HG03342 (cell line): ENCODE data around the gene TAAR6.
"Not testable (repeated sequence)": the region's sequence is repeated elsewhere in the genome, so short reads cannot be mapped to it uniquely, and the experiment has no call there.

Experiments
- ATAC-seq: cut with Tn5 transposase; IDR thresholded peaks from one replicate; pipeline ENCODE4 v1.9.1; 2021; ENCODE audit warnings: mild to moderate bottlenecking, moderate library complexity; ENCODE audit not compliant: unreplicated experiment

The TAAR6 gene

DNA sequence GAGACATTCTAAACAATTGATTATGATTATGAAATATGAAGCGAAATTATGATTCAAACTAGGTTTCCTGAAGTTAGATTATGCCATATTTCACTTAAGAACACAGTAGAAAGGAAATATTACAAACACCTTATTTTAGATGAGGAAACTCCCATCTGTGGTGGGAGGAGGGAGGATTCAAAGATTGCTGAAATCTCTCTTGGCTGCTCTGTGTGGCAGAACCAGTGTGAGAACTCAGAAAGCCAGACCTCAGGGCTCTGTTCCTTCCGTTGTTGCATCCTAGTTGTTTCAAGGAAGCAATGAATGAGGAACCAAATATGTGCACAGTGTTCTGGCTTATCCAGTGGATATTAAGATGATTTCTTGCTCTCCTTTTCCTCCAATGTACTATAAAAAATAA, 17.3 kb downstream of the TAAR6 start:
- no peak for ATAC-seq

DNA sequence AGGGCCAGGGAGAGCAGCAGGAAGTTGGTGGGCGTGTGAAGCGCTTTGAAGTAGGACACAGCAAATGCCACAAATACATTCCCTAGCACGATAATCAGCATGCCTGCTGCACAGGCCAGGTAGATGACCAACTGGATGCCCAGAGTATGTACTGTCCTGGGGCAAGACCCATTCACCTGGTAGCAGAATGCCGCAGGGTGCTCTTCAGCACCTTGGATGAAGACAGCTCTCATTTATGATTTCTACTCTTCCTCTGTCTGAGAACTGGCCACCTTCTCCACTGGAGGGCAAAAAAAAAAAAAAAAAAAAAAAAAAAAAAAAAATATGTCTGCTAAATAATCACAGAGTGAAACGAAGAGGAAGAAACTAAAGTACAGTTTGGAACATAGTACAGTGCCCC, 19.3 kb downstream of the TAAR6 start, which contains the start of gene TAAR5:
TAAR5 (minus strand) TSS at position 288 of the 400 bp plus-strand sequence; CDS start at position 233, 55 bp downstream.
- ATAC-seq, result no peak

DNA sequence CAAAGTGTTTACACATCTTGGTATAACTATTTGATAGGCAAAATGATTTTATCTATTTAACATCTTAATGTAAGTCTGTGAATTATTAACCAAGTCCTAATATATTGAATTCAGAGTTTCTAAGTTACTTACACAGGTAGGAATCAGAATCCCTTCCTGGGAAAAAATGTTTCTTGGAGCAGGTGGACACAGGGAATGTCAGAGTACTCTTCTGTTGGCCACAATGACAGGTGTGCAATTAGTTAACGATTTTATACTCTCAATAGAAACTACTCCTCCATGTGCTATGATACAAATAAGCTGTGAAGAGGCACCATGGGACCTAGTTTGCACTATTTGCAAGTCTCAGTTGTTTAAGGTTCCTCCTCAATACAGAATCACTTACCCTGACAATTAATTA, 20.2 kb downstream of the TAAR6 start:
- ATAC-seq, result no peak

DNA sequence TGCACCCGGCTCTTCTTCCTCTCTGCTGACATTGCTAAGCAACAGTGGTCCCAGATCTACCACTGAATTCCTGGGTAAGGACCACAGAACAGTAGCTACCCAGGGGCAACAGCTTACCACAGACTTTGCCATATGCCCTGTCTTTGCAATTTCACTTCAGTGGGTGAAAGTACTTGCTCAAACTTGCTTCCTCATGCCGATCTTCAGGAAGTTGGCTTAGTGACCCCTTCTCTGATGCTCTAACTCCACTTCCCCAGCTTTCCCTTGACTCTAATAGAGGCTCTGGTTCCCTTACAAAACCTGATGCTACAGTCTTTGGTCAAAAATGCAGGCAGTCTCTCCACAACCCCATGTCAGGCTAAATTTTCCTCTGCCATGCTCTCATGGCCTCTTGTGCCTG, 22.7 kb downstream of the TAAR6 start:
- ATAC-seq, result no peak

DNA sequence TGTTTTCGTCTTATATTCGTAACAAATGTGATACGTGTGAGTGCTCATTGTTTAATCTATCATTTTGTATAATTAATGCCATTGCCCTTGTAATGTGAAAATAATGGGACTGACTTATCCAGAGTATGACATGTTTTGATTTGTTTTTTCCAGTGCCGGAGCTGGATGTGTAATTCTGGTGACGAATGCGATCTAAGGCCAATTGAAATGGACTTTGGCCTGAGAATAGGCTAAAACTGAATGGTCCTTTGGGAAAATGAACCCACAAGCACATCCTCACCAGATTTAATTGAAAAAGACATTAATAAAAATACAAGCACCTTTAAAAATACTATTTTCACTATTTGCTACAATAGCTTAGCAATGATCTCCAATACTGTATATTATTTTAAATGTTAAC, 26.1 kb downstream of the TAAR6 start:
- no peak for ATAC-seq

DNA sequence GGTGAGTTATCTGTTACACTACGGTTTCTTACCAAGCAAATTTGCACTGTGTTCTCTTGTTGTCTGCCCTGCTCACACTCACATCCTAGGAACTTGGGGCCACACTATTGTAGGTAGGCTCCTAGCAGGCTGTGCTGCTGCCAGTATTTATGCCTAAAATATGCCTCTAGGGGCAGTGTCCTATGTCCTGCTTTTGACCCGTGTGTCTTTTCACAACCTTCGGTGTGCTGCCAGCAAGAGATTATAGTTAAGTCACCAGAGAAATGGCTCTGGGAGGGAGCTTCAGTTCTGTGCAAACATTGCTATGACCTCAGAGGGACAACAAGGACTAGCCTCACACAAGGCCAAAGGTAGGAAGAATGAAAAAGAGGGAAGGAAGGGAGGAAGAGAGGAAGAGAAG, 28.4 kb downstream of the TAAR6 start:
- peak; percentile 86 for ATAC-seq

DNA sequence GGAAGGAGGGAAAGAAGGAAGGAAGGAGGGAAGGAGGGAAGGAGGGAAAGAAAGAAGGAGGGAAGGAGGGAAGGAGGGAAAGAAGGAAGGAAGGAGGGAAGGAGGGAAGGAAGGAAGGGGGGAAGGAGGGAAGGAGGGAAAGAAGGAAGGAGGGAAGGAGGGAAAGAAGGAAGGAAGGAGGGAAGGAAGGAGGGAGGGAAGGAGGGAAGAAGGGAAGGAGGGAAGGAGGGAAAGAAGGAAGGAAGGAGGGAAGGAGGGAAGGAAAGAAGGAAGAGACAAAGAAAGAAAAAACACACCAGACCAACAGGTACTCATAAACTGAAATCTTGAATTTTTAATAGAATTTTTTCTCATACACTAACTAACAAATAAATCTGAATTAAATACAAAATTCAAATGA, 30.8 kb downstream of the TAAR6 start:
- not testable (repeated sequence) for ATAC-seq

DNA sequence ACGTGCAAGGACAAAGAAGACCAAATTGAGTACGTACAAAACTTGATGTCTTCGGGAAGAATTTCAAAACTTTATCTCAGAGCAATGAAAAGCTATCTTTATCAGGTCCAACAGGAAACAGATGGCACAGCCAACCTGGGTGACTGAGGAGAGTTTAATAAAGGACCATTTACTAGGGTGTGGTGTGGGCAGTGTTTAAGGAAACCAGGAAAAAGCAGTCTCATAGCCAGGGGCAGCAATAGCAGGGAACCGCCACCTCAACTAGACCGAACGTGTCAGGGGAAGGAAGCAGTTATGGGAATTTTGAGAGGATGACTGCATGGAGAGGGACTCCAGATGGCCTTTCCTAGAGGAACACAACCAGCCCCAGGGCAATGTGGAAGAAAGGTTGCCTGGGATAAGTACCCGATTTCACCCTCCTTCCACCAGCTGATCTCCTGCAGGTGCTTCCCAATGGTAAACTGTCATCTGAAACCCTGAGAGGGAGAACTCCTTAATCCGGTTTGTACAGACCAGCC, 34.6 kb downstream of the TAAR6 start:
- no peak for ATAC-seq

DNA sequence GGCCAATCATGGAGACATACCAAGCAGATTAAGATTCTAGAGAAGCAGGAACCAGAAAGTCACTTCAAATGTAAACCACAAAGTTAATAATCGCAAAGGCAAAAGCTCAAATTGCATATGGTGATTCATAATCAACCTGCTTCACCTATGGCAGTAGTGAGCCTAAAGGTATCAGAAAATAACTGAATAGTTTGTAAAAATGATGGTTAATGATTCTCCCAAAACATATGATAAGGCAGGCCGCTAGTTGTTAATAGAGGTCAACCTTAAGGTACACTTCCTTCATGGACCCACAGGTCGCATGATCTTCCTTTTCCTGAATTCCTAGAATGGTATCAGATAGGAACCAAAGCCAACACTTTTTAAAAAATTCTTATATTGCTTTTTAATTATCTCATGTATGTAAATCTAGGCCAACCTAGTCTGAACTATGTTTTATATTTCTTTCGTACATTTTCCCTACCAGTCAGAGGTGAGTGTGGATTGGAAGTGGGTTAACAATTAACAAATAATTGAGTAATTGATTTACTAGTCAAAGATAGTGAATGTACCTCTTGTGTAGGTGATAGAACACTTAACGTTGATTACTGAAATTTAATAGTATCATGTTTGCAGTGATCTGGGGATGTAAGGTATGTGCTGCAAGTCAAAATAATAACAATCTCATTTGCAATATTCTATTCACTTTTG, 37.6 kb downstream of the TAAR6 start:
- ATAC-seq, result peak; percentile 56

DNA sequence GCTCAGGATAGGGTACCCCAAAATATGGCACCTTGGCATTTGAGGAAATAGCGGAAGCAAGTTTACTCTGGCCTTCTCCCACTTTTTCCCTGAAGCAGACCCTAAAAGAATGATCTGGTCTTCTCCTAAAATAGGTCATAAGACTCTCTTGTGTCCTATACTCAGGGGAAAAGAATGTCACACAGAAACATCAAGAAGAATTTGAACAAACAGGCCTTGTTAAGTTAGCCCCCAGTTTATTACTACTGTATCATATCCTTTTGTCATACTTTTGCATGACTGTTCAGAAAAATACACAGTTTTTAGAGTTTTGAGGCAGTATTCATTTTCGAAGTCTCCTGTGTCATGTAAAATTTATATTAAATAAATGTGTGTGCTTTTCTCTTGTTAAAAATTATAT, 41.5 kb downstream of the TAAR6 start:
- no peak for ATAC-seq

DNA sequence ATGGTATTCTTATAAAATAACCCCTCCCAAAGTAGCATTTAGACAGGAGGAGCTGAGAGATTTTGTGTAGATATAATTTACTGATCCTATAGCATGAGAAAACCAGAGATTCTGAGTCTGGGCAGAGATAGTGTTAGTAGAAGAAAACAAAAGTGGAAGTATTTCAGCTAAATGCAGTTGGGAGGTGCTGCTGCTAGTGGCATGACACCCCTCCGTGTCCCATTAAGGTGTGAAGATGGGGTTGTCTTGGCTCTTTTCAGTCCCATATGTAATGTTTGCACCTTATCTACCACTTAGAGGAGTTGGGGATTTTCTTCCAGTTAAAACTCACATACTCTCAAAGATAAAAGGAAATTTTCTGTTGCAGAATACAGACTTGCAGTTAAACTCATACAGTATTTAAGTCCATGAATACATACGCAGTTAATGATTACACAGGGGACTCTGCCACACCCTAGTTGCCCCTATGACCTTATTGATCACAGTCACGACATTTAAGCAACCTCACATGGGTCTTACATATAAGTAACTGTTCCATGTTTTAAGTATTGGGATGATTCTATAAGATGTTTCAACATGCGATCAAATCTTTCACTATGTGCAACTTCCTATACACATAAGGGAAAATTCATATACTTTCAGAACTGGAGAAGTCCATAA, 42.5 kb downstream of the TAAR6 start:
- peak; percentile 57 for ATAC-seq

DNA sequence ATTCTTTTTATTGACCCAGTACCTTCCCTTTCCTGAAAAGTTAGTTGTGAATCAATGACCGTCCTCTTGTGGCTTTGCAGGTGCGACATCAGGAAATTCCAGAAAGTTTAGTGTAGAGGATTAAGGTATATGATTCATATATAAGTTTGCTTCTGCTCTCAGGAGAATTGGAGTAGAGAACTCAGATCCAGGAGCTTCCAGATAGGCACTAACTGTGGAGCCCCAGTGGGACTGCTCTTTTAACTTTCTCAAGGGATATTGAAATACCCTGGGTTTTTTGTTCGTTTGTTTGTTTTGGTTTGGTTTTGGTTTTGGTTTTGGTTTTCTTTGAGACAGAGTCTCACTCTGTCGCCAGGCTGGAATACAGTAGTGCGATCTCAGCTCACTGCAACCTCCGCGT, 44.4 kb downstream of the TAAR6 start:
- ATAC-seq, result no peak

DNA sequence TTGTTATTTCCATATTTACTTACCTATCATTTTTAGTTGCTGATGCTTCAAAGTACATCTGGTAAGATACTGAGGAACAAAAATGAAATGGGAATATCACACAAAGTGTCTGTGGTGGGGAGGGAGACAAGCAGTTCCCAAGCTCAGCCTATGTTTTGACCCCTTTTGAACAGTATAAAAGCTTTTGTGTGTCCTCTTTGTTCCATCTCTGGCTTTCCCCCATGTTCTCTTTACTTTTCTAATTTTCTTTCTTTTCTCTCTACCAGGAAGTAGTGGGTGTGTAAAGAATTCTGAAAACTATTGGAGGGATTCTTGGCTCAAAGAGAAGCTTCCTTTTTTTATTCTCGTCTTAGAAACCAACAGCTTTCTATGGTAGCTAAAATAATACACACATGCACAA, 46.6 kb downstream of the TAAR6 start:
- ATAC-seq, result no peak
